Kidney (tissue), 14 donors: ENCODE results near the gene MZF1. TPM values are rescaled to one million over a fixed set of nuclear protein-coding genes. Genes with fewer than 3 reads are reported as not detected.
A peak's percentile ranks its signal among the peaks of the same experiment; 100 is the strongest.

Experiments used
- DNase-seq, 5 donors: peaks; one replicate each; pipeline ENCODE4 v3.0.0-alpha.2; 2013 to 2020
- FAIRE-seq: peaks from 2 replicates; lab custom pipeline; 2012; peaks lifted over from hg19 to GRCh38; lab: Jason Lieb, UNC
- H3K27ac ChIP-seq, 2 donors: one replicate each; pipeline ENCODE4 v1.7.0; 2013; ENCODE audit warnings: low read depth in 2 of 2, low read length in 2 of 2, inconsistent platforms in 1 of 2
- H3K27me3 ChIP-seq: one replicate; pipeline ENCODE4 v1.7.1; 2013; ENCODE audit warnings: low read length, inconsistent platforms; ENCODE audit not compliant: control insufficient read depth, insufficient read depth
- H3K36me3 ChIP-seq, 3 donors: one replicate each; pipeline versions ENCODE4 v1.7.0 to v1.7.1; 2013; ENCODE audit warnings: low read length in 3 of 3, control low read depth in 1 of 3, inconsistent platforms in 1 of 3; ENCODE audit not compliant: insufficient read depth in 3 of 3, control insufficient read depth in 2 of 3
- H3K4me1 ChIP-seq, 3 donors: one replicate each; pipeline versions ENCODE4 v1.7.0 to v1.7.1; 2013; ENCODE audit warnings: low read length in 3 of 3, inconsistent platforms in 1 of 3, low read depth in 1 of 3; ENCODE audit not compliant: control insufficient read depth in 2 of 3, insufficient read depth in 2 of 3
- H3K4me3 ChIP-seq, 3 donors: one replicate each; pipeline versions ENCODE4 v1.7.0 to v1.8.1; 2013; ENCODE audit warnings: low read length in 3 of 3, control low read depth in 1 of 3, inconsistent platforms in 1 of 3
- H3K9ac ChIP-seq, 3 donors: one replicate each; pipeline versions ENCODE4 v1.7.0 to v1.7.1; 2013; ENCODE audit warnings: low read length in 3 of 3, control low read depth in 1 of 3, inconsistent platforms in 1 of 3
- H3K9me3 ChIP-seq, 3 donors: one replicate each; pipeline versions ENCODE4 v1.7.0 to v1.7.1; 2013; ENCODE audit warnings: low read length in 3 of 3, control low read depth in 1 of 3, inconsistent platforms in 1 of 3; ENCODE audit not compliant: control insufficient read depth in 2 of 3, insufficient read depth in 1 of 3
- CTCF ChIP-seq: IDR thresholded peaks from 3 replicates; pipeline ENCODE4 v1.5.1; 2012; ENCODE audit warnings: mild to moderate bottlenecking, moderate library complexity, borderline replicate concordance; ENCODE audit not compliant: insufficient read depth; ENCODE audit errors: extremely low read depth
- intact Hi-C: fragments of 100-400 bp; cut with DNase I; formaldehyde crosslinking; loops from one replicate; pipeline ENCODE4 v1.11.1; 2022
- polyA plus RNA-seq: library from polyadenylated mRNA; stranded (reverse); fragments of 350-450 nt; fragmentation: Illumina TruSeq; extraction: RNeasy Lipid Tissue Mini Kit (QIAGEN cat#74804); gene quantifications from one replicate; pipeline ENCODE4 v1.2.3, GENCODE V29; 2014; ENCODE audit warnings: low read depth, low replicate concordance; ENCODE audit not compliant: insufficient read depth
- total RNA-seq: library from RNA; stranded (reverse); fragmentation: NEBNext Ultra II Directional; extraction: Animal tissue kit (Norgen Biotek cat#: 25700); gene quantifications from one replicate; pipeline ENCODE4 v1.2.1, GENCODE V29; 2021
- donor health status: control.
- donor health status: control.
- donor health status: control.
- donor health status: control.
- donor health status: control.
- donor health status: DM: yes; HTN: yes; CAD: no.
- donor health status: Normal renal cell carcinoma (clear cell type).

Gene MZF1
- total and polyA plus RNA-seq, 2 donors from 2014 or later = 12.9 to 38.6 TPM

- Histone ChIP-seq H3K4me3 (no peak overlapping the region), H3K4me1 (peaks cover 3 to 13% (median 11%) of the 10 kb centered on the region in 3 donors), H3K27ac (no peak overlapping the region), H3K9me3 (no peaks in the 10 kb centered on the region), H3K9ac (no peak overlapping the region), H3K36me3 (peaks cover 3 to 5% (median 4%) of the 10 kb centered on the region in 3 donors), H3K27me3 (no peaks in the 10 kb centered on the region)
- no peak for TF ChIP-seq CTCF
- no peak for FAIRE-seq
- intact Hi-C loops = no loop called here
- DNase-seq = peak in 1 of 5 donors; percentile 83
Measured at GRCh38 chr19:58570770-58571574, 2.2 kb downstream of the MZF1 start.

- TF ChIP-seq CTCF = no peak
- peaks cover 3 to 13% (median 11%) of the 10 kb centered on the region in 3 donors for H3K4me1 ChIP-seq
- no peak overlapping the region for H3K9ac ChIP-seq
- peaks cover 3 to 5% (median 4%) of the 10 kb centered on the region in 3 donors for H3K36me3 ChIP-seq
- DNase-seq = peak in 1 of 5 donors; percentile 66
- H3K27ac ChIP-seq = no peak overlapping the region
- intact Hi-C loops = no loop called here
- H3K9me3 ChIP-seq = no peaks in the 10 kb centered on the region
- H3K4me3 ChIP-seq = no peak overlapping the region
- FAIRE-seq = no peak
- H3K27me3 ChIP-seq = no peaks in the 10 kb centered on the region
Measured at GRCh38 chr19:58569943-58570670, 3.0 kb downstream of the MZF1 start.

DNA sequence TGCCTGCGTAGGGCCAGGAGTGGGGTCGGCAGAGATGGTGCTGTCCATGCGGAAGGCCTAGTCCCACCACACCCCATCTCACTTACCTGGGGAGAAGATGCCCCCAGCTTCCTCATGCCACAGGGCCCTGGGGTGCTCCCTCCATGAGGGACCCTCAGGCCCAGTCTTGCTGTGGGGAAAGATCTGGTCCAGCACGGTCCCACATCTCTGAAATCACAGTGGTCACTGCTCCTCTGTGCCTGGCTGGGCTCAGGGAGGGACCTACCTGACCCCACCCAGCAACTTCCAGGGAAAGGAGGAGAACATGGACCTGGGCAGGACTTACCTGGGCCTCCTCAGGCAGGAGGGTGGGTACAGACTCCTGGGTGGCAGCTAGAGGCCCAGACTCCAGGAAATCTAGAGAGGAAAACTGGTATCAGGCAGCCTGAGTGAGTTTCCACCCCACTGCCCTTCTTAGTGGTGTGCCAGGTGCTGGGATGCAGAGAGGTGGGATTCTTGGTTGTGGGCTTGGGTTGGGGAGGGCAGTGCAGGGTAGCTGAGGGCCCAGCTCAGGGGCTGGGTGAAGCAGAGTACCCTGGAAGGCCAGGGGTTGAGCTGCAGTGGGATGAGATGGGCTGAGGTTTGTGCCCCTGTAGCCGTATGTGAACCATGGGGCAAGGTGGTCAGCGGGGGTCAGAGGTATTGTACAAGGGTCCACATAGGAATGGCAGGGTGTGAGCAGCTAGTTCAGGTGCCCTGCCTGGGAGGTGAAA lies 3.8 kb downstream of the MZF1 start:
- H3K9me3 ChIP-seq = no peaks in the 10 kb centered on the region
- peak in 1 of 5 donors; percentile 56 for DNase-seq
- no peak overlapping the region for H3K4me3 ChIP-seq
- FAIRE-seq = no peak
- intact Hi-C loops = no loop called here
- peaks cover 3 to 13% (median 11%) of the 10 kb centered on the region in 3 donors for H3K4me1 ChIP-seq
- H3K27me3 ChIP-seq = no peaks in the 10 kb centered on the region
- no peak for TF ChIP-seq CTCF
- no peak overlapping the region for H3K27ac ChIP-seq
- no peak overlapping the region for H3K9ac ChIP-seq
- H3K36me3 ChIP-seq = peaks cover 3 to 5% (median 4%) of the 10 kb centered on the region in 3 donors
